ENCODE measurements around the gene CD9. TPM values are rescaled to one million over a fixed set of nuclear protein-coding genes. Genes with fewer than 3 reads are reported as not detected.

Gene CD9
- total and polyA plus RNA-seq, 2 donors (not counting 1 experiment from before 2014, with no cell fraction given), result 520 to 856 TPM

GRCh38 chr12:6237830-6238229 lies 37.6 kb downstream of the CD9 start:
- Histone ChIP-seq H3K9ac (ENCODE audit: insufficient read depth, low read length) (no peak overlapping the region), H4K20me1 (ENCODE audit: control insufficient read depth, extremely low read depth, insufficient read depth, low read length) (no peaks in the 10 kb centered on the region), H3K4me3 (replicated peaks in 1 of 4; ENCODE audit: control extremely low read depth in 1 of 4, insufficient read depth in 1 of 4, low read depth in 3 of 4, low read length in 4 of 4) (no peak overlapping the region), H3K27me3 (ENCODE audit: control insufficient read depth, insufficient read depth, low read length) (no peaks in the 10 kb centered on the region), H2AFZ (ENCODE audit: low read length) (no peak overlapping the region), H3K4me2 (ENCODE audit: extremely low read depth, insufficient read depth, low read length) (no peak overlapping the region), H3K79me2 (ENCODE audit: control insufficient read depth, insufficient read depth, low read length) (no peaks in the 10 kb centered on the region), H3K9me3 (ENCODE audit: control insufficient read depth, insufficient read depth, low read depth, low read length) (no peaks in the 10 kb centered on the region), H3K4me1 (ENCODE audit: control insufficient read depth, extremely low read depth, insufficient read depth, low read length) (no peaks in the 10 kb centered on the region), H3K36me3 (ENCODE audit: control insufficient read depth, insufficient read depth, low read length) (peaks cover 39% of the 10 kb centered on the region), H3K27ac (ENCODE audit: insufficient read depth, low read length) (no peak overlapping the region)
- no peak for DNase-seq (ENCODE audit: low read depth in 2 of 2)
- TF ChIP-seq CTCF (conservative IDR thresholded peaks at IDR 0.05 in 1 of 2, IDR thresholded peaks at IDR 0.05 in 1 of 2; ENCODE audit: low read depth in 1 of 2, low read length in 2 of 2) (no peak), EZH2 (IDR thresholded peaks at IDR 0.05; ENCODE audit: low read length, missing control alignments) (no peak)

- H4K20me1 ChIP-seq (ENCODE audit: control insufficient read depth, extremely low read depth, insufficient read depth, low read length), result no peaks in the 10 kb centered on the region
- H3K36me3 ChIP-seq (ENCODE audit: control insufficient read depth, insufficient read depth, low read length), result peaks cover 36% of the 10 kb centered on the region
- H3K4me3 ChIP-seq (replicated peaks in 1 of 4; ENCODE audit: control extremely low read depth in 1 of 4, insufficient read depth in 1 of 4, low read depth in 3 of 4, low read length in 4 of 4), result no peak overlapping the region
- no peak overlapping the region for H2AFZ ChIP-seq (ENCODE audit: low read length)
- H3K4me1 ChIP-seq (ENCODE audit: control insufficient read depth, extremely low read depth, insufficient read depth, low read length), result no peaks in the 10 kb centered on the region
- no peaks in the 10 kb centered on the region for H3K9me3 ChIP-seq (ENCODE audit: control insufficient read depth, insufficient read depth, low read depth, low read length)
- H3K27me3 ChIP-seq (ENCODE audit: control insufficient read depth, insufficient read depth, low read length), result no peaks in the 10 kb centered on the region
- no peak overlapping the region for H3K27ac ChIP-seq (ENCODE audit: insufficient read depth, low read length)
- no peak overlapping the region for H3K4me2 ChIP-seq (ENCODE audit: extremely low read depth, insufficient read depth, low read length)
- H3K79me2 ChIP-seq (ENCODE audit: control insufficient read depth, insufficient read depth, low read length), result no peaks in the 10 kb centered on the region
- H3K9ac ChIP-seq (ENCODE audit: insufficient read depth, low read length), result no peak overlapping the region
- no peak for DNase-seq (ENCODE audit: low read depth in 2 of 2)
- TF ChIP-seq CTCF (conservative IDR thresholded peaks at IDR 0.05 in 1 of 2, IDR thresholded peaks at IDR 0.05 in 1 of 2; ENCODE audit: low read depth in 1 of 2, low read length in 2 of 2), result no peak
- no peak for TF ChIP-seq EZH2 (IDR thresholded peaks at IDR 0.05; ENCODE audit: low read length, missing control alignments)
Observed at GRCh38 chr12:6238875-6239274, 38.7 kb downstream of the CD9 start.

GRCh38 chr12:6241495-6241894 lies 41.3 kb downstream of the CD9 start:
- H3K9ac ChIP-seq (ENCODE audit: insufficient read depth, low read length), result no peak overlapping the region
- no peaks in the 10 kb centered on the region for H3K4me1 ChIP-seq (ENCODE audit: control insufficient read depth, extremely low read depth, insufficient read depth, low read length)
- no peaks in the 10 kb centered on the region for H3K27me3 ChIP-seq (ENCODE audit: control insufficient read depth, insufficient read depth, low read length)
- peaks cover 14% of the 10 kb centered on the region for H3K36me3 ChIP-seq (ENCODE audit: control insufficient read depth, insufficient read depth, low read length)
- no peaks in the 10 kb centered on the region for H4K20me1 ChIP-seq (ENCODE audit: control insufficient read depth, extremely low read depth, insufficient read depth, low read length)
- no peaks in the 10 kb centered on the region for H3K9me3 ChIP-seq (ENCODE audit: control insufficient read depth, insufficient read depth, low read depth, low read length)
- H3K27ac ChIP-seq (ENCODE audit: insufficient read depth, low read length), result no peak overlapping the region
- H3K4me3 ChIP-seq (replicated peaks in 1 of 4; ENCODE audit: control extremely low read depth in 1 of 4, insufficient read depth in 1 of 4, low read depth in 3 of 4, low read length in 4 of 4), result no peak overlapping the region
- no peak overlapping the region for H3K4me2 ChIP-seq (ENCODE audit: extremely low read depth, insufficient read depth, low read length)
- TF ChIP-seq CTCF (conservative IDR thresholded peaks at IDR 0.05 in 1 of 2, IDR thresholded peaks at IDR 0.05 in 1 of 2; ENCODE audit: low read depth in 1 of 2, low read length in 2 of 2), result no peak
- no peak for DNase-seq (ENCODE audit: low read depth in 2 of 2)
- H3K79me2 ChIP-seq (ENCODE audit: control insufficient read depth, insufficient read depth, low read length), result no peaks in the 10 kb centered on the region
- H2AFZ ChIP-seq (ENCODE audit: low read length), result no peak overlapping the region

All from fibroblast of lung (primary cell).